GM12874 (cell line): ENCODE results near the gene C16orf96.

Experiments
- CTCF ChIP-seq: IDR thresholded peaks from 2 replicates; pipeline ENCODE4 v1.5.1; 2011; ENCODE audit warnings: low read depth, mild to moderate bottlenecking, control low read depth, low read length, moderate library complexity; ENCODE audit not compliant: insufficient read depth

The C16orf96 gene

GRCh38 chr16:4517812-4518680, 38.1 kb upstream of the C16orf96 start:
- peak; percentile 56; the same call in 1 of the 2 replicates for TF ChIP-seq CTCF

GRCh38 chr16:4519274-4520058, 36.7 kb upstream of the C16orf96 start:
- TF ChIP-seq CTCF = no peak

GRCh38 chr16:4520913-4521312, 35.2 kb upstream of the C16orf96 start:
- TF ChIP-seq CTCF = no peak

- no peak for TF ChIP-seq CTCF
These were observed 34.0 kb upstream of the C16orf96 start for GRCh38 chr16:4522051-4522581.

- no peak for TF ChIP-seq CTCF
These were observed 32.5 kb upstream of the C16orf96 start for GRCh38 chr16:4523686-4524085.

GRCh38 chr16:4524571-4524970, 31.6 kb upstream of the C16orf96 start:
- no peak for TF ChIP-seq CTCF

GRCh38 chr16:4525069-4525468, 31.1 kb upstream of the C16orf96 start:
- no peak for TF ChIP-seq CTCF
